HG03135 (cell line): ENCODE measurements around the gene FOXC1.

Experiments used
- ATAC-seq: cut with Tn5 transposase; IDR thresholded peaks from one replicate; pipeline ENCODE4 v1.9.1; 2021; ENCODE audit warnings: mild to moderate bottlenecking, moderate library complexity; ENCODE audit not compliant: unreplicated experiment

The FOXC1 gene

GRCh38 chr6:1609648-1610496, at the start of gene FOXC1:
Gene FOXC1 (plus strand): TSS chr6:1609915. CDS start chr6:1610446, 531 bp downstream.
- no peak for ATAC-seq

- no peak for ATAC-seq
Measured at GRCh38 chr6:1560281-1561058, 49.2 kb upstream of the FOXC1 start.

GRCh38 chr6:1561355-1561754, 48.4 kb upstream of the FOXC1 start:
- no peak for ATAC-seq

- ATAC-seq, result no peak
Measured at GRCh38 chr6:1562171-1562955, 47.4 kb upstream of the FOXC1 start.

GRCh38 chr6:1569377-1569776, 40.3 kb upstream of the FOXC1 start:
- ATAC-seq, result no peak

GRCh38 chr6:1570848-1571247, 38.9 kb upstream of the FOXC1 start:
- no peak for ATAC-seq

- no peak for ATAC-seq
Measured at GRCh38 chr6:1572892-1573291, 36.8 kb upstream of the FOXC1 start.

GRCh38 chr6:1574083-1574761, 35.5 kb upstream of the FOXC1 start:
- ATAC-seq, result no peak

- no peak for ATAC-seq
Measured at GRCh38 chr6:1574890-1575209, 34.9 kb upstream of the FOXC1 start.

- ATAC-seq, result no peak
Measured at GRCh38 chr6:1575210-1576041, 34.3 kb upstream of the FOXC1 start.

GRCh38 chr6:1576166-1576565, 33.5 kb upstream of the FOXC1 start:
- no peak for ATAC-seq

- no peak for ATAC-seq
Measured at GRCh38 chr6:1576711-1577110, 33.0 kb upstream of the FOXC1 start.

GRCh38 chr6:1577146-1577680, 32.5 kb upstream of the FOXC1 start:
- no peak for ATAC-seq

GRCh38 chr6:1577896-1578745, 31.6 kb upstream of the FOXC1 start:
- no peak for ATAC-seq

GRCh38 chr6:1579096-1579495, 30.6 kb upstream of the FOXC1 start:
- no peak for ATAC-seq

- no peak for ATAC-seq
Measured at GRCh38 chr6:1580109-1580508, 29.6 kb upstream of the FOXC1 start.

- ATAC-seq, result no peak
Measured at GRCh38 chr6:1580585-1580984, 29.1 kb upstream of the FOXC1 start.

- no peak for ATAC-seq
Measured at GRCh38 chr6:1581120-1581991, 28.4 kb upstream of the FOXC1 start.
